ENCODE results near the gene FYB2. TPM values are rescaled to one million over a fixed set of nuclear protein-coding genes. Genes with fewer than 3 reads are reported as not detected.

FYB2 gene
- total RNA-seq, 1 experiment from 2014 or later, result not detected

DNA sequence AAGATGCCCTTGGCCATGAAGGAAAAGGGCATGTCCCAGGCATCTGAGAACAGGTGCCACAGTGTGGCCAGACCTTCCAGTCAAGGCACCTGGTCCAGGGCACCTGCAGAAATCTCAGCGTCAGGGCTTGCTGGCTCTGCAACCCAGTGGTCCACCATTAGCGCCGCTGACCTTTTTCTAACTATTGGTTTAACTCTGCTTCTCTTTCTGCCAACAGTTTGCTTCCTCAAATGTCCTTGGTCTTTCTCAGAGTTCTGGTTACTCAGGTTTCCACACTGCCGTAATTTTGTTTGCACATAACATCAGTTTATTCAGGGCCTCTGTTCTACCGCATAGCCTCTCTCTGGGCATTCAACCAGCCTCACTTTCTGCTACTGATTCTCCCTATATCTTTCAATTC lies 16.5 kb upstream of the FYB2 start:
- intact Hi-C loops (cut with micrococcal nuclease), result no loop called here
- POLR2A ChIA-PET, result no interaction called here
- Mint-ChIP-seq H3K27me3 (ENCODE audit: insufficient read depth, unreplicated experiment) (no peaks in the 10 kb centered on the region), H3K27ac (ENCODE audit: low read depth, unreplicated experiment) (no peak overlapping the region), H3K4me1 (ENCODE audit: insufficient read depth, unreplicated experiment) (peaks cover 16% of the 10 kb centered on the region), H3K4me3 (ENCODE audit: unreplicated experiment) (no peak overlapping the region), H3K36me3 (ENCODE audit: insufficient read depth, unreplicated experiment) (no peaks in the 10 kb centered on the region), H3K9me3 (ENCODE audit: unreplicated experiment) (no peaks in the 10 kb centered on the region)
- DNase-seq (ENCODE audit: unreplicated experiment), result no peak
- TF ChIP-seq, protein P1, sequence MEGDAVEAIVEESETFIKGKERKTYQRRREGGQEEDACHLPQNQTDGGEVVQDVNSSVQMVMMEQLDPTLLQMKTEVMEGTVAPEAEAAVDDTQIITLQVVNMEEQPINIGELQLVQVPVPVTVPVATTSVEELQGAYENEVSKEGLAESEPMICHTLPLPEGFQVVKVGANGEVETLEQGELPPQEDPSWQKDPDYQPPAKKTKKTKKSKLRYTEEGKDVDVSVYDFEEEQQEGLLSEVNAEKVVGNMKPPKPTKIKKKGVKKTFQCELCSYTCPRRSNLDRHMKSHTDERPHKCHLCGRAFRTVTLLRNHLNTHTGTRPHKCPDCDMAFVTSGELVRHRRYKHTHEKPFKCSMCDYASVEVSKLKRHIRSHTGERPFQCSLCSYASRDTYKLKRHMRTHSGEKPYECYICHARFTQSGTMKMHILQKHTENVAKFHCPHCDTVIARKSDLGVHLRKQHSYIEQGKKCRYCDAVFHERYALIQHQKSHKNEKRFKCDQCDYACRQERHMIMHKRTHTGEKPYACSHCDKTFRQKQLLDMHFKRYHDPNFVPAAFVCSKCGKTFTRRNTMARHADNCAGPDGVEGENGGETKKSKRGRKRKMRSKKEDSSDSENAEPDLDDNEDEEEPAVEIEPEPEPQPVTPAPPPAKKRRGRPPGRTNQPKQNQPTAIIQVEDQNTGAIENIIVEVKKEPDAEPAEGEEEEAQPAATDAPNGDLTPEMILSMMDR (IDR thresholded peaks at IDR 0.05; ENCODE audit: unreplicated experiment), result no peak
- CTCF ChIA-PET, result interaction anchor here (0.6 to 1.3 kb wide), 2 partner anchors 32 to 1319 kb away, joined by 3 to 7 read pairs; no protein-coding TSS in a partner anchor
- no TSS peak for BruUV-seq (replicated peaks)

- ChIA-PET CTCF (interaction anchor here (0.6 to 4.1 kb wide), 4 partner anchors 13 to 1817 kb away, joined by 3 to 18 read pairs (median 4); no protein-coding TSS in a partner anchor), POLR2A (no interaction called here)
- BruUV-seq (replicated peaks), result no TSS peak
- no peak for DNase-seq (ENCODE audit: unreplicated experiment)
- Mint-ChIP-seq H3K4me1 (ENCODE audit: insufficient read depth, unreplicated experiment) (peaks cover 16% of the 10 kb centered on the region), H3K36me3 (ENCODE audit: insufficient read depth, unreplicated experiment) (no peaks in the 10 kb centered on the region), H3K27me3 (ENCODE audit: insufficient read depth, unreplicated experiment) (peaks cover 6% of the 10 kb centered on the region), H3K4me3 (ENCODE audit: unreplicated experiment) (no peak overlapping the region), H3K9me3 (ENCODE audit: unreplicated experiment) (no peaks in the 10 kb centered on the region), H3K27ac (ENCODE audit: low read depth, unreplicated experiment) (no peak overlapping the region)
- intact Hi-C loops (cut with micrococcal nuclease), result no loop called here
- TF ChIP-seq, protein P1 (IDR thresholded peaks at IDR 0.05; ENCODE audit: unreplicated experiment), result no peak
Measured at GRCh38 chr1:56834137-56834900, 15.1 kb upstream of the FYB2 start.

DNA sequence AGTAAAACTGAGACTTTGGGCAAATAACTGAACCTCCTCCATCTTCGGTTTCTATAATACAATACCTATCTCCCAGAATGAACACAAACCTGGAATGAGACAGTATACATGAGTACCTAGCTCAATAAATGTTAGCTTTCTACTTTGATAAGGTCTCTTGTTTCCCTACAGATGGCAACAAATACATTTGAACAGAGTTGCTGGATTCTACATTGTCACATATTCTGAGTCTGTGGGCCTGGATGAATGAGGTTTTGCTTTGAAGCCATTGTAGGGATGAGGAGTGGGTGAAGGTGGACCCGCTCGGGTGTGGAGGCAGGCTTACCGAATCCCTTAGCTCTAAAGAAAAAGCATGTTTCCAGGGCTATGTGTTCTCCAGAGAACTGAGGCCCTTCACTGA lies 13.9 kb upstream of the FYB2 start:
- H3K27ac Mint-ChIP-seq (ENCODE audit: low read depth, unreplicated experiment), result no peak overlapping the region
- H3K36me3 Mint-ChIP-seq (ENCODE audit: insufficient read depth, unreplicated experiment), result no peaks in the 10 kb centered on the region
- CTCF ChIA-PET, result interaction anchor here (0.5 to 4.3 kb wide), 8 partner anchors 12 to 1181 kb away, joined by 3 to 39 read pairs (median 4); partner anchors contain the start of gene FYB2

More for the DNA sequence above, 13.9 kb upstream of the FYB2 start:
- no peaks in the 10 kb centered on the region for H3K9me3 Mint-ChIP-seq (ENCODE audit: unreplicated experiment)
- intact Hi-C loops (cut with micrococcal nuclease), result loop anchor here (2.0 kb wide), 2 partner anchors 508 to 1714 kb away; partner anchors contain the start of gene OMA1
- no peak overlapping the region for H3K4me3 Mint-ChIP-seq (ENCODE audit: unreplicated experiment)
- POLR2A ChIA-PET, result no interaction called here
- no peak for DNase-seq (ENCODE audit: unreplicated experiment)
- no TSS peak for BruUV-seq (replicated peaks)
- peaks cover 18% of the 10 kb centered on the region for H3K27me3 Mint-ChIP-seq (ENCODE audit: insufficient read depth, unreplicated experiment)
- peaks cover 16% of the 10 kb centered on the region for H3K4me1 Mint-ChIP-seq (ENCODE audit: insufficient read depth, unreplicated experiment)
- TF ChIP-seq, protein P1 (IDR thresholded peaks at IDR 0.05; ENCODE audit: unreplicated experiment), result no peak

Data from MCF 10A (cell line).